Central memory CD8-positive, alpha-beta T cell (primary cell): ENCODE measurements around the gene STK39.
A peak's percentile ranks its signal among the peaks of the same experiment; 100 is the strongest.

Experiments
- ATAC-seq: fragments of 150-1000 bp; cut with Tn5 transposase; replicated peaks from 2 replicates; pipeline ENCODE4 v1.10.0; 2022; ENCODE audit warnings: mild to moderate bottlenecking, moderate FRiP score, moderate number of reproducible peaks; ENCODE audit not compliant: poor library complexity, severe bottlenecking; ENCODE audit errors: extremely low read depth
- DNase-seq, 2 donors: peaks; one replicate each; pipeline ENCODE4 v3.0.0; 2021; ENCODE audit warnings: low spot score in 2 of 2
- H3K27ac Mint-ChIP-seq: one replicate; pipeline ENCODE4 v1.8.0; 2022; ENCODE audit warnings: low read depth, mild to moderate bottlenecking, moderate library complexity, mixed read lengths
- H3K27me3 Mint-ChIP-seq: one replicate; pipeline ENCODE4 v1.8.0; 2022; ENCODE audit warnings: mixed read lengths
- H3K36me3 Mint-ChIP-seq: one replicate; pipeline ENCODE4 v1.8.0; 2022; ENCODE audit warnings: mild to moderate bottlenecking, moderate library complexity, mixed read lengths; ENCODE audit not compliant: insufficient read depth
- H3K4me1 Mint-ChIP-seq: one replicate; pipeline ENCODE4 v1.8.0; 2022; ENCODE audit warnings: mixed read lengths
- H3K4me3 Mint-ChIP-seq: one replicate; pipeline ENCODE4 v1.8.0; 2022; ENCODE audit warnings: mild to moderate bottlenecking, moderate library complexity, mixed read lengths
- H3K9me3 Mint-ChIP-seq: one replicate; pipeline ENCODE4 v1.8.0; 2022; ENCODE audit warnings: mixed read lengths

Gene STK39

GRCh38 chr2:168196764-168197180, 50.6 kb downstream of the STK39 start:
- H3K4me1 Mint-ChIP-seq = peaks cover 73% of the 10 kb centered on the region

GRCh38 chr2:168194784-168195522, 52.4 kb downstream of the STK39 start:
- H3K27me3 Mint-ChIP-seq = no peaks in the 10 kb centered on the region
- no peaks in the 10 kb centered on the region for H3K9me3 Mint-ChIP-seq
- H3K36me3 Mint-ChIP-seq = no peaks in the 10 kb centered on the region
- peak overlapping the region; percentile 67 for H3K4me3 Mint-ChIP-seq
- ATAC-seq = peak; percentile 89
- H3K27ac Mint-ChIP-seq = peak overlapping the region; percentile 84
- peaks cover 75% of the 10 kb centered on the region for H3K4me1 Mint-ChIP-seq
- DNase-seq = peak in 1 of 2 donors; percentile 20

More at GRCh38 chr2:168196764-168197180, 50.6 kb downstream of the STK39 start:
- Mint-ChIP-seq H3K27ac (no peak overlapping the region), H3K36me3 (peaks cover 2% of the 10 kb centered on the region), H3K27me3 (no peaks in the 10 kb centered on the region), H3K9me3 (no peaks in the 10 kb centered on the region), H3K4me3 (no peak overlapping the region)
- DNase-seq = no peak
- no peak for ATAC-seq

- ATAC-seq (peak; percentile 69), DNase-seq (peak in 1 of 2 donors; percentile 40)
- peaks cover 83% of the 10 kb centered on the region for H3K4me1 Mint-ChIP-seq
- no peaks in the 10 kb centered on the region for H3K27me3 Mint-ChIP-seq
- H3K36me3 Mint-ChIP-seq = peaks cover 1% of the 10 kb centered on the region
- H3K27ac Mint-ChIP-seq = peak overlapping the region; percentile 44
- peak overlapping the region; percentile 56 for H3K4me3 Mint-ChIP-seq
- H3K9me3 Mint-ChIP-seq = no peaks in the 10 kb centered on the region
Measured at GRCh38 chr2:168192839-168193616, 54.4 kb downstream of the STK39 start.

GRCh38 chr2:168191955-168192785, 55.2 kb downstream of the STK39 start:
- H3K36me3 Mint-ChIP-seq = peaks cover 1% of the 10 kb centered on the region
- H3K4me3 Mint-ChIP-seq = peak overlapping the region; percentile 56
- DNase-seq = no peak
- H3K9me3 Mint-ChIP-seq = no peaks in the 10 kb centered on the region
- no peak for ATAC-seq
- H3K4me1 Mint-ChIP-seq = peaks cover 79% of the 10 kb centered on the region
- peak overlapping the region; percentile 54 for H3K27ac Mint-ChIP-seq
- no peaks in the 10 kb centered on the region for H3K27me3 Mint-ChIP-seq

GRCh38 chr2:168190590-168191336, 56.6 kb downstream of the STK39 start:
- ATAC-seq (no peak), DNase-seq (no peak)
- Mint-ChIP-seq H3K27ac (no peak overlapping the region), H3K36me3 (peaks cover 4% of the 10 kb centered on the region), H3K4me1 (peaks cover 77% of the 10 kb centered on the region), H3K9me3 (no peaks in the 10 kb centered on the region), H3K4me3 (no peak overlapping the region), H3K27me3 (no peaks in the 10 kb centered on the region)

- ATAC-seq (no peak), DNase-seq (no peak)
- Mint-ChIP-seq H3K27ac (no peak overlapping the region), H3K27me3 (no peaks in the 10 kb centered on the region), H3K9me3 (no peaks in the 10 kb centered on the region), H3K36me3 (peaks cover 4% of the 10 kb centered on the region), H3K4me3 (no peak overlapping the region), H3K4me1 (peaks cover 77% of the 10 kb centered on the region)
Measured at GRCh38 chr2:168189835-168190569, 57.4 kb downstream of the STK39 start.

- H3K27ac Mint-ChIP-seq = no peak overlapping the region
- no peak for ATAC-seq
- H3K27me3 Mint-ChIP-seq = no peaks in the 10 kb centered on the region
- H3K36me3 Mint-ChIP-seq = peaks cover 4% of the 10 kb centered on the region
- H3K4me3 Mint-ChIP-seq = no peak overlapping the region
- peaks cover 85% of the 10 kb centered on the region for H3K4me1 Mint-ChIP-seq
- no peaks in the 10 kb centered on the region for H3K9me3 Mint-ChIP-seq
- DNase-seq = no peak
Measured at GRCh38 chr2:168188002-168188401, 59.4 kb downstream of the STK39 start.

- H3K27ac Mint-ChIP-seq = no peak overlapping the region
- DNase-seq (no peak), ATAC-seq (no peak)
- no peaks in the 10 kb centered on the region for H3K9me3 Mint-ChIP-seq
- H3K4me1 Mint-ChIP-seq = peaks cover 81% of the 10 kb centered on the region
- H3K36me3 Mint-ChIP-seq = peaks cover 4% of the 10 kb centered on the region
- no peak overlapping the region for H3K4me3 Mint-ChIP-seq
- no peaks in the 10 kb centered on the region for H3K27me3 Mint-ChIP-seq
Measured at GRCh38 chr2:168186452-168186851, 60.9 kb downstream of the STK39 start.

- Mint-ChIP-seq H3K4me3 (no peak overlapping the region), H3K9me3 (no peaks in the 10 kb centered on the region), H3K27ac (no peak overlapping the region), H3K36me3 (peaks cover 4% of the 10 kb centered on the region), H3K27me3 (no peaks in the 10 kb centered on the region), H3K4me1 (peaks cover 76% of the 10 kb centered on the region)
- no peak for DNase-seq
- ATAC-seq = no peak
Measured at GRCh38 chr2:168185583-168186274, 61.7 kb downstream of the STK39 start.

GRCh38 chr2:168184681-168185513, 62.5 kb downstream of the STK39 start:
- Mint-ChIP-seq H3K4me3 (no peak overlapping the region), H3K36me3 (peaks cover 4% of the 10 kb centered on the region), H3K27me3 (no peaks in the 10 kb centered on the region), H3K9me3 (no peaks in the 10 kb centered on the region), H3K4me1 (peaks cover 68% of the 10 kb centered on the region), H3K27ac (no peak overlapping the region)
- DNase-seq (no peak), ATAC-seq (no peak)
